Embryonic facial prominence (tissue), 1 donor: ENCODE results near the gene HMGA1.
"Not testable (repeated sequence)": the region's sequence is repeated elsewhere in the genome, so short reads cannot be mapped to it uniquely, and the experiment has no call there.

ENCODE experiments used
- DNase-seq: peaks from one replicate; pipeline ENCODE4 v3.0.0-alpha.2; 2016; ENCODE audit errors: extremely low spot score

Gene HMGA1

DNA sequence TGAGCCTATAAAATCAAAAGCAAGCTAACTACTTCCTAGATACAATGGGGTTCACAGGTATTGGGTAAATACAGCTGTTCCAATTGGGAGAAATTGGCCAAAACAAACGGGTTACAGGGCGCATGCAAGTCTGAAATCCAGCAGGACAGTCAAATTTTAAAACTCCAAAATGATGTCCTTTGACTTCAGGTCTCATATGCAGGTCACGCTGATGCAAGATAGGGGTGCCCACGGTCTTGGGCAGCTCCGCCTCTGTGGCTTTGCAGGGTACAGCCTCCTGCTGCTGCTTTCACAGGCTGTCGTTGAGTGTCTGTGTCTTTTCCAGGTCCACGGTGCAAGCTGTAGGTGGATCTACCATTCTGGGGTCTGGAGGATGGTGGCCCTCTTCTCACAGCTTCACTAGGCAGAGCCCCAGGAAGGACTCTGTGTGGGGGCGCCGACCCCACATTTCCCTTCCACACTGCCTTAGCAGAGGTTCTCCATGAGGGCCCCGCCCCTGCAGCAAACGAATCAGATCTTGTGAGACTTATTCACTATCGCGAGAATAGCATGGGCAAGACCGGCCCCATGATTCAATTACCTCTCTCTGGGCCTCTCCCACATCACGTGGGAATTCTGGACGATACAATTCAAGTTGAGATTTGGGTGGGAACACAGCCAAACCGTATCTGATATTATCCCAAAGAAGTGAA lies 24.0 kb downstream of the HMGA1 start:
- DNase-seq, result no peak

- not testable (repeated sequence) for DNase-seq
Measured at GRCh38 chr6:34263484-34263883, 26.8 kb downstream of the HMGA1 start.

DNA sequence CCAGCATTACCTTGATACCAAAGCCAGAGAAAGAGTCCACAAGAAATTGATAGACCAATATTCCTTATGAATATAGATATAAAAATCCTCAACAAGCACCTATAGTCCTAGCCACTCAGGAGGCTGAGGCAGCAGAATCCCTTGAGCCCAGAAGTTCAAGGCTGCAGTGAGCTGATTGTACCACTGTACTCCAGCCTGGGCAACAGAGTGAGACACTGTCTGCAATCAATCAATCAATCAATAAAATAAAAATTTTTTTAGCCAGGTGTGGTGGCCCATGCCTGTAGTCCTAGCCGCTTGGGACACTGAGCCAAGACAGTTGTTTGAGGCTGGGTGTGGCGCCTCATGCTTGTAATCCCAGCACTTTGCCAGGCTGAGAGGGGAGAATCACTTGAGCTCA lies 31.1 kb downstream of the HMGA1 start:
- DNase-seq, result no peak

DNA sequence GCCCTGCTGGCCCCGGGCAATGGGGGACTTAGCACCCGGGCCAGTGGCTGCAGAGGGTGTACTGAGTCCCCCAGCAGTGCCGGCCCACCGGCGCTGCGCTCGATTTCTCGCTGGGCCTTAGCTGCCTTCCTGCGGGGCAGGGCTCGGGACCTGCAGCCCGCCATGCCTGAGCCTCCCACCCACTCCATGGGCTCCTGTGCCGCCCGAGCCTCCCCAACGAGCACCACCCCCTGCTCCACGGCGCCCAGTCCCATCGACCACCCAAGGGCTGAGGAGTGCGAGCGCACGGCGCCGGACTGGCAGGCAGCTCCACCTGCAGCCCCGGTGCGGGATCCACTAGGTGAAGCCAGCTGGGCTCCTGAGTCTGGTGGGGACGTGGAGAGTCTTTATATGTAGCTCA lies 32.5 kb downstream of the HMGA1 start:
- DNase-seq, result not testable (repeated sequence)

- not testable (repeated sequence) for DNase-seq
Measured at GRCh38 chr6:34269658-34270341, 33.1 kb downstream of the HMGA1 start.

- DNase-seq, result no peak
Measured at GRCh38 chr6:34272013-34272926, 35.6 kb downstream of the HMGA1 start.

DNA sequence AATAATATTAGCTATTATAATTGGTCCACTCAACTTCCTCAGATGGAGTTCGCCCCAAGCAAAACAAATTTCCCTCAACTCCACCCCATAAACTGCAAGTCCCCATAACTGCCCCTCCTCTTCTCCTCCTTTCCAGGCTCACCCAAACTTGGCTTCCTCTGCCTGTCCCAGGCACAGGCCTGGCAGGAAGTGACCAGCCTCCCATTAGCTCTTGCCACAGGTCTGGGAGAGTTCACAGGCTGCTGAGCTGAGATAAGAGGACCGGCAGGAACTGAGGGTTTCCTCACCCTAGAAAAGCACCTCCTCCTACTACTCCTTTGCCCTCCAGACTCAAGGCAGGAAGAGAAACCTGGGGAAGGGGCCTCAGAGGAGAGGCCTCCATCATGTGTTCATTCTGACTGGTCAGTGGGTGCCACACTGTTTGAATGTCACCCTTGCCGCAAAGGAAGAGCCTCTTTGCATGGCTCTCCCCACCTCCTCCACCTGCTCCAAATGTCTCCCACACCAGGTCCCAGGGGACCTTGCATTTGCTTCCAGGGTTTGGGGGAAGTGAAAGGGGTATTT lies 36.7 kb downstream of the HMGA1 start:
- DNase-seq, result no peak

- no peak for DNase-seq
Measured at GRCh38 chr6:34274129-34274528, 37.5 kb downstream of the HMGA1 start.

DNA sequence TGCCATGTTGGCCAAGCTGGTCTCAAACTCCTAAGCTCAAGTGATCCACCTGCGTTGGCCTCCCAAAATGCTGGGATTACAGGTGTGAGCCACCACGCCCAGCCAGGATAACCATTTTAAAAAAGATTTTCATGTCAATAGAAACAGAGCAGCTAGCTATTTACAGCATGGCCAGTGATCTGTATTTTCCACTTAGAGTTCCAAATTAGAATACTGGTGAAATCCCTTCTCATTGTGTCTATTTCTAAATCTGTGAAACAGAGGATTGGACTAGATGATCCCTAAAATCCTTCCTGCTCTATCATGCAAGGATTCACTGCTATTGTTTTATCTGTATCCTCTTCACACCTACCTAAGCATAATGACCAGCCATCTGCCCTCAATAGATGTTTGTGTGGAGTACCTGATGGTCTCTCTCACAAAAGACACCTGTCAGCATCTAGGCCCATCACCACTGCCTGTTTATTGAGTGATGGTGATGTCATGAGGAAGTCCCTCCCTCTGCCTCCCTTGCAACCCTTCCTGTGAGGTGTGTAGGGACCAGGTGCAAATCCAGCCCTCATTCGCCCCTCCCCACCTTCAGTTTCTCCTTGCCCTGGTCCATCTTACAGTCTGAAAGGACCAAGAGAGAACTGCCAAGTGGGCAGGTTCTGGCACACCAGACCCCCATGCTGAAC lies 38.6 kb downstream of the HMGA1 start:
- DNase-seq, result no peak

DNA sequence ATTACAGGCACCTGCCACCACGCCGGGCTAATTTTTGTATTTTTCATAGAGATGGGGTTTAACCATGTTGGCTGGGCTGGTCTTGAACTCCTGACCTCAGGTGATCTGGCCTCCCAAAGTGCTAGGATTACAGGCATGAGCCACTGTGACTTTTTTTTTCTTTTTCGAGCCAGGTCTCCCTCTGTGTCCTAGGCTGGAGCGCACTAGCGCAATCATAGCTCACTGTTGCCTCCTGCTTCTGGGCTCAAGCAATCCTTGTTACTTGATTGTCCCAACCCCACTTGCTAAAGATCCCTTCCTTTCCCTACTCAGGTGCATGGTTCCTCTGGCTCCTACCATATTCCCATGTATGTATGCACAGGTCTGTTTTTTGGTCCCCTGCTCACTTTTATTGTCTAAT lies 39.5 kb downstream of the HMGA1 start:
- no peak for DNase-seq

DNA sequence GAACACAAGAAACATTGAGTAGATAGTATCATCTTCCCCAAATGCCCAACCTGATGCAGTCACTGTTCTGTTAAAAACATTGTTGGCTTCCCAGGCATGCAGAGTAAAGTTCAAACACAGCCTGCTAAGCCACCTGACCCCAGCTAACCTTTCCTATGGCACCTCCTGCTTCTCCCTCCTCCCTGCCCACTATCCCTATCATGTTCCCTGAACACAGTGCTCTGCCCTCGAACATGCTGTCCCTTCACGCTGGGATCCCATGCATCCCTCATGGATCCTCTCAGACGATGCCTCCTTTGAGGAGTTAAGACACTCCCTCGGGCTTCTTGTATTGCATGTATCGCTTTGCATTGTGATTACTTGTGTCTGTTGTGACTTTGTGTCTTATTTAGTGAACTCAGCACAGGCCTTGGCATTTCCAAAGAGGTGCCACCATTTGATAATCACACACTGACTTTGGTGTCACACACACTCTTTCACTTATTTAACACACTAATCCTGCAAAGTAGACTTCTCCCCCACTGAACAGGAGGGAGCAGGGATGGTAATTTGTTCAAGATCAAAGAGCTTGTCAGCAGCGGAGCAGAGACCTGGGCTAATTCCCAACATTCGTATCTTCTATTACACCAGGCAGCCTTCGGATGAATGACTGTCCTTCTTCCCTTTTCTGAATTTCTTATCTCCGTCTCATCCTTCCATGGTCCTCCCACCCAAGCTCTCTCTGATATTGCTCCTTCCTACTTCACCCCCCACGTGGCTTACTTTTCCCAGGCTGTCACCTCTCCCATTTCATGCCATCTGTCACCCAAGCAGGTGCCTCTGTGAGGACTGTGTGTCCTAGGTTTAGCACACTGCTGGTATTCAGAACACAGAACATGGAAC lies 40.4 kb downstream of the HMGA1 start:
- DNase-seq, result no peak

DNA sequence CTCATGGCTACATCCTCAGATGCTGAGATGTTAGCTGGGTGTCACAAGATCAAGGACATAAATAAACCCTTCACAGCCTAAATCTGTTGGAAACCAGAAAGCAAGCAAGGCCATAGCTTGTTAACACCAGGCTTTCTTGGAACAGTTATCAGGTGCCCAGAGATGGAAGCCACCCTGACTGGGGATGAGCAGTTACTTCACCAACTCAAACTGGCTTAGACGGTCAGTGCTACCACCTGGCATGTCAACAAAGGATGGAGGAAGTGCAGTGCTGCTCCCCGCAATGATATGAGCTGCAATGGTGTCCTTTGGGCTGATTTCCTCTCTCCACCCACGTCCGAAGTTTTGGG lies 41.1 kb downstream of the HMGA1 start:
- DNase-seq, result no peak

DNA sequence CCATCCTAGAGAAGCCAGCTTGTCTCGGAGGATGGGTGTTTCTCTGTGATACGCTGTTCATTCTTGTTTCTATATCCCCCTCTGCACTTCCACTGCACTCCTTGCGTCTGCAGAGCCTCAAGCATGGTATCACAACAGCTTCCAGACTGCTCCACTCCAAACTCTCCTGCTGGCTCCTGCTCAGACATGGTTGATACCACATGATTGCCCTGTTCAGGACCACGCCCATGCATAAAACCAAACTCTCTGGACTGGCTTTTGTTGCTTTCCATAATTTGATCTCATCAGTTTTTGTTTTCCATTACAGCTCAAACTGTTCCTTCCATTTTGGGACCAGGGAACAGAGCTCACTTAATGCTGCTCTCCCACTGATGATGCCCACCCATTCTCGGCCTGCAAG lies 42.2 kb downstream of the HMGA1 start:
- no peak for DNase-seq

- no peak for DNase-seq
Measured at GRCh38 chr6:34280216-34280615, 43.5 kb downstream of the HMGA1 start.

- no peak for DNase-seq
Measured at GRCh38 chr6:34281702-34282334, 45.1 kb downstream of the HMGA1 start.

DNA sequence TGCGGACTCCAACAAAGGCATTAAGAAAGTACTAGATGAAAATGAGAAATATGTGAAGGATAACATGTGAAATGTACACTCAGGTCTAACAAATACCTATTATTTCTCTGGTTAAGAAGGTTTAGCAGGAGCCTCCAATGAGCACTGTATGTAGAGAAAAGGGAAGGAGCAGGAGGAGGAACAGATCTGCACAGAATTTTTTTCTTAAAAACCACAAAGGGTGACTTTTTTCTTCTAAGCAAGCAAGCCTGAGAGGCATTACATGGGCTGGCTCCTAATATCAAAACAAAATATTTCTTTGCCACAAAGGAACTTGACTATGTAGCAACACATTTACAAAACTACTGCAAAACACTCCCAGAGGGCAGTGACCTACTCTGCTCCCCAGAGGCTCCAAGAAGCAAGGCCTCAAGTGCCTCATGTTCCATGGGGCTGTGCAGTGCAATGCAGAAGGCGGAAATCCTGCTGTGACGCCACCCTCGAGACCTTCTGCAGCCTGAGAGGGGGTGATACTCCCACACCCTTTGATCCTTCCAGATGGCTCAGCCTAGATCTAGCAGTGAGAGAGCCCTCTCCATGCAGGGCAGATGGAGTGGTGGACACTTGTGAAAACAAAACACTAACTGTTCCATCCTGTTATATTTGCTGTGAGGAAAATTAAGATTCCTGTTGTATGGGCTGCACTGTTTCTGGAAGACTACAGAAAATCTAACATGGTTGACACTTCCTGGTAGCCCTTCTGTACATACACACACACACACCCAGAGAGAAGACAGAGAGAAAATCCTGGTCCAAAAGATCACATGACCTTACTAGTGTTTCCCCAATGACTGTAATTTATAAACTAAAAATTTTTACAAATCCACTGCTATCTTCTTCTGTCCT lies 48.1 kb downstream of the HMGA1 start:
- no peak for DNase-seq

GRCh38 chr6:34285448-34286164 lies 48.9 kb downstream of the HMGA1 start:
- DNase-seq, result no peak

DNA sequence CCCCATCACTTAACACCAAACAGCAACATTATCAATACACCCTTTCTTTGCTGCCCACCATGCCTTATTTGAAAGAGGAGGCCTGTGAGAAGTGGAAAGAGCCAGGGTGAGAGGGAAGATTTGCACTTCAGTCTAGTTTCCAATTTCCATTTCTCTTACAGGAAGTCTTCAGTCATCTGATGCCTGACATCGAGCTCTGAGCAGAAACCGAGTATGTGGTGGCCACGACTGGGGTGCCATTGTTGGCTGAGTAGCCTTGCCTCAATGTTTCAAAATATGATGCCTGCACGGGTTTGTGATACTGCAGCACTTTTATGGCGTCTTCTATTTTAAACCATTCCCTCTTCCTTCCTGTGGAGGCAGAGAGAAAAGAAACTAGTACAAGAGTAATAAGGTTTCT lies 51.9 kb downstream of the HMGA1 start:
- DNase-seq, result no peak

GRCh38 chr6:34289137-34289536 lies 52.5 kb downstream of the HMGA1 start:
- no peak for DNase-seq
